HG03139 (cell line): ENCODE data around the gene RANBP3.
A peak's percentile ranks its signal among the peaks of the same experiment; 100 is the strongest.
"Not testable (repeated sequence)": the region's sequence is repeated elsewhere in the genome, so short reads cannot be mapped to it uniquely, and the experiment has no call there.

Experiments used
- ATAC-seq: cut with Tn5 transposase; IDR thresholded peaks from one replicate; pipeline ENCODE4 v1.9.1; 2021; ENCODE audit not compliant: unreplicated experiment

Gene RANBP3

GRCh38 chr19:5987077-5987818 is 9.3 kb upstream of the RANBP3 start:
- no peak for ATAC-seq

GRCh38 chr19:5985837-5986236 is 7.9 kb upstream of the RANBP3 start:
- not testable (repeated sequence) for ATAC-seq

DNA sequence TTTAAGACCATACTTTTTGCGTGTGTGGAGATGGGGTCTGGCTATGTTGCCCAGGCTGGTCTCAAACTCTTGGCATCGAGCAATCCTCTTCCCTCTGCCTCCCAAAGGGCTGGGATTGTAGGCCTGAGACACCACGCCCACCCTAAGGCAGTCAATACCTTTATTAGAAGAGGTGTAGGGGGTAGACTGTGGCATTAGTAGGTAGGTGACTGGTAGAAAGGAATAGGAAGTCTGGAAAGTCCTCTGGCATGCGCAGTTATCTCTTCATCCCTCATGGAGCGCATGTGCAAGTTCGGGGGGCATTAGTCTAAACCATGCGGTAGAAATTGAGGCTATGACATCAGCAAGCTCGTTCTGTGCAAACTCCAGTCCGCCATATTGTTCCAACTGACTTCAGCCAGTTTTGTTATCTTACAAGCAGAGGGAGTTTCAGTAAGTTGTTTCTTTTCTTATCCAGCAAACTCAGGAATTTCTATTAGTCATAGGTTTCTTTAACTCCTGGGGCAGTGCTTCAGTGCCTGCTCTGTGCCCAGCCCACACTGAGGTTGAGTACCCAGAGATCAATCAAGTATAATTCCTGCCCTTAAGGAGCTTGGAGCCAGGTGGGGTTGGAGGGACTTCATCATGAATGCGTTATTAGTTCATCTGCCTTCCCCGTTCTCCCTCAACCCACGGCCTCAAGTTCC is 7.3 kb upstream of the RANBP3 start:
- no peak for ATAC-seq

DNA sequence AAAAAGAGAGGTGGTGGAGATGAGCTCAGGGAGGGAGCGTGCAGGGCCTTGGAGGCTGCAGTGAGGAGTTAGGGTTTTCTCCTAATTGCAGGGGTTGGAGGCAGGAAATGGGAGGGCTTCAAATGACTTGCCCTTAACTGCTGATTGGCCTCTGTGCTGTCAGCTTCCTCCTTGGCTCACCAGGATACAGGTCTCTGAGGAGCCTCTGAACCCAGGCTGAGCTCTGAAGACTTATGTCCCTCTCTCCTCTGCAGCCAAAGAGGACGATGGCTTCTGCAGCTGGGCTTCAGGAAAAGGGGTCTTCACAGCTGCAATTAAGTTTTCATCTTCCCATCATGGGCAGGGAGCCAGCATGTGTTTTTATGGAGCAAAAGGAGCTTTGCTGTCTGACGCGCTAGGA is 6.7 kb upstream of the RANBP3 start:
- no peak for ATAC-seq

DNA sequence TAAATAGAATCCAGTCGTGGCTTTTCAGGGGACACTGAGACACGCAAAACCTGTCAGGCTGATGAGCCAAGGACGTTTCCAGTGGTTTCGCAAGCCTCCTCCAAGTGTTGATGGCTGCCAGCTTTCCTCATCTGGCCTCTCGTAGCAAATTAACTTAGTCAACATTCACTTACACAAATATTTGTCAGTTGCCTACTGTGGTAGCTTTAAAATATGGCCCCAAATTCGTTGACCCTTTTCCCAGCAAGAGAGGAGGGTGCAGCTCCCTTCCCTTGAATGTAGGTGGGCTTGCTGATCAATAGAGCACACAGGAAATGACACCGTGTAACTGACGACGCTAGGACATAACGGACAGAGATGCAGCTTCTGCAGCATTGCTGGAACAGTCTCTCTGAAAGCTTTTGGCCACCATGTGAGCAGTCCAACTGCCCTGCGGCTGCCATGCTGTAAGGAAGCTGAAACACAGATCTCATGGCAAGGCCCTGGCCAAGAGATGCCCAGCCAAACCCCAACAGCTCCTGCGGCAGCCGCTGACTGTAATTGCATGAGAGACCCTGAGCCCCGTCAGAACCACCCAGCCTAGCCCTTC is 5.5 kb upstream of the RANBP3 start:
- ATAC-seq = no peak

DNA sequence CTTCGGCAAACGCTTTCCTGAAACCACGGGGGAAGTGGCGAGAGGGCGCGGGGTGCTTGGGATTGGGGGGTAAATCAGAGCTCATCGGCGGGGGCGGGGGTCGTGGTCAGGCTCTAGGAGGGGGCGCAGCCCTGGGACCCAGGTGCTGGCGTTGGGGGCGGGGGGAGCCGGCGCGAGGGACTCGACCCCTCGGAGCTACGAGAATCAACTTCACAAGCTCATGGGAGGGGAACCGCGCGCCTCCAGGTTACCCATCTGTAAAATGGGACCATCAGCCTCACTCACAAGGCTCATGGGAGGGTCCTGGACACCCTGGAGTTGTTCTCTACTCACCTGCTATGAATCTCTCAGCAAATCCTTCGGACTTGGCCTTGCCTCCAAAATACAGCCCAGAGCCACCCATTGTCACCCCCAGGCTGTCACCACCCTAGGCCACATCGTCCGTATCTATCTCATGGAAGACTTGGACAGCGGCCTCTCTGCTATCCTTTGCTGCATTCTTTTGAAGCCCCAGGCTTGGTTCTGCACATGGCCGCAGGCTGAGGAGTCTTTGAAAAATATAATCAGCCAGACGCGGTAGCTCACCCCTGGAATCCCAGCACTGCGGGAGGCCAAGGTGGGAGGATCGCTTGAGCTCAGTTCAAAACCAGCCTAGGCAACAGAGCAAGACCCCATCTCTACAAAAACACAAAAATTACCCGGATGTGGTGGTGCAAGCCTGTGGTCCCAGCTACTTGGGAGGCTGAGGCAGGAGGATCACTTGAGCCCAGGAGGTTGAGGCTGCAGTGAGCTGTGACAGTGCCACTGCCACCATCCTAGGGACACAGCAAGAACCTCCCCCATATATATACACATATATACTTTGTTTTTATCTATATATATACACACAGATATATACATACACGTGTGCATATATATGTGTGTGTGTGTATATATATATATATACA is 939 bp upstream of the RANBP3 start:
- no peak for ATAC-seq

DNA sequence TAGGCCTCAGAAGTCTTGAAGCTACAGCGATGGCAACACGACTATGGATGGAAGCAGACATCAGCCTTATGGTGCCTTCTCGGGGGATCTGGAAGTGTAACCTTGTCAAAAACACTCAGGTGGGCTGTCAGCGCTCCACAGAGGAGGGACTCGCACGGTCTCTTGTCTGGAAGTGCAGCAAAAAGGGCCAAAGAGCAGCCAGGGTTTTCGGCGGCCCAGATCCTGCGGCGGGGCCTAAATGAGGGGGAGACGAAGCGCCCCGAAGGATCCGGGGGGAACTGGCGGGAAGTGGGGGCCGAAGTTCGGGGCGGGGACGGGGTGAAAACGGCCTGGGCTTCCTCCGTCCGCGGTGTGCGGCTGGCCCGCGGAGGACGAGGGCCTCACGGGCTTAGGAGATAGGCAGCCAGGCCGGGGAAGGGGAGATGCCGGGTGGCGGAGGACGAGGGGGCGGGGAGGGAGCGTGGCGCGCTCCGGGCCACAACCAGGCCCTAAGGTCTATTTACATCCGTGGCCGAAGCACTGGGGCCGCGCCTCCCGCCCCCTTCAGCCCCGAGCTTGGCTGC is 637 bp downstream of the RANBP3 start:
- ATAC-seq = peak; percentile 14

GRCh38 chr19:5976768-5977167 is 1.2 kb downstream of the RANBP3 start:
- ATAC-seq = no peak

DNA sequence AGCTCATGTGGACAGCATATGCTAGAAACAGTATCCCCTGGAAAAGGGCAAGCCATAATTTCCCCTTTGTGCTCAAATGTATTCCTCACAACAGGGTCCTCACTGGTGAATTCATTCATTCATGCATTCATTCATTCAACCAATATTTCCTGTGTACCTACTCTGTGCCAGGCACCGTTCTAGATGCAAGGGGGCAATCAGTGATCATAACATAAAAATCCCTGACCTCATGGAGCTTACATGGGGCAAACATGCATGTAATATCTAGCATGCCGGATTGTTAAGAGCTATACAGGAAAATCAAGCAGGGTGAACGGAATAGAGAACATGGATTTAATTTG is 2.6 kb downstream of the RANBP3 start:
- ATAC-seq = no peak

DNA sequence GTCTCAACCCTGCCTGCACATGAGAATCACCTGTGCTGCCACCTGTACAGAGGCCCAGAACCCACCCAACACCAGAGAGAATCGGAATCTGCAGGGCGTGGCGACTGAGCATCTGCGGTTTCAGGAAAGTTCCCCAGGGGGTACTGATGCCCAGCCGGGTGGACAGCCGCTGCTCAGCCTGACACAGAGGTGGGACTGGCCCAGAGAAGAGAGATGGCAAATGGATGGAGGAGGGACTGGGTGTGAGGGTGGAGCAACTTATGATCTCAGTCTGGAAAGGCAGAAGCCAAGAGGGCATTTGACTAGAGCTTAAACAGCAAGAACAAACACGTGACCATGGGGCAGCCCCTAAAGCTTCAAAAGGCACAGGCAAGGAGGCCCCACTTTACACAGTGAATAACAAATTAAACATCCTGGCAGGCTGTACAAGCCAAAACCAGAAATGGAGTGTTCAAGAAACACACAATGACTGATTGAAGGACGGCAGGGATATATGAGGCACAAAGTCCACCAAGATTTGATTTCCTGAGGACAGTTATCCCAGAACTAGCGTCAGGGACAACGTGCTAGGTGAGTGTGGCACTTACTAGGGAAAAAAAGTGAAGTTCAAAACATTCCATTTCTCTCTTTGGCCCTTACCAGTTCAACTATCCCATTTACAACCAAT is 3.1 kb downstream of the RANBP3 start:
- ATAC-seq = no peak

GRCh38 chr19:5973867-5974635 is 3.9 kb downstream of the RANBP3 start:
- no peak for ATAC-seq

DNA sequence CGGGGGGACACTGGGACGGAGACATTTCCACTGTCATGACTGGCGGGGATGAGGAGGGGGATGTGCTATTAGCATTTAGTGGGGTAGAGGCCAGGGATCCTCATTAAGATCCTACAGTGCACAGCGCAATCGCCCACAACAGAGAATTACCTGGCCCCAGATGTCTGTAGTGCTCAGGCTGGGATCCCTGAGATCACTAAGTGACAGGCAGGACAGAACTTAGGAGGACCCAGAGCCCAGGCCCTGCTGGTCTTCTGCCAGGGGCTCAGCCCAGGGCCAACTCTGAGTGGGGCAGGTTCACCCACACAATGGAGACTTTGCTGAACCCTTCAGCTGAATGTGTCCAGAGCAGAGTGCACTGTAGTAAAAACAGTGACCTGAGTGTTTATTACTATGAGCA is 4.6 kb downstream of the RANBP3 start:
- no peak for ATAC-seq

DNA sequence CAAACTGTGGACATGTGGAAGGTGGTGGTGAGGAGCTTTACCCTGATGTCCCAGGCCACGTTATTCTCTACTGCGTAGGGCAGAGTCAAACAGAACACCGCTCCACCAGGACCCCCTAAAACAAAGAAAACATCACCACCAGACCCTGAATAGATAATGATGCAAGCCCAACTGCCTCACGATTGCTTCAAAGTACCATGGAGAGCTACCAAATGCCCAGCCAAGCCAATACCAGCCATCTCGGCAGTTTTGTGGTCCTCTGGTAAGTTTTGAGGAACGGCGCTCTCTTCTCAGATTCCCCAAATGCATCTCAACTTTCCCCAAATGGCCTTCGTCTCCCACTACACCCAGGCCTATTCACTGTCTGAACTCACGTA is 5.6 kb downstream of the RANBP3 start:
- no peak for ATAC-seq

DNA sequence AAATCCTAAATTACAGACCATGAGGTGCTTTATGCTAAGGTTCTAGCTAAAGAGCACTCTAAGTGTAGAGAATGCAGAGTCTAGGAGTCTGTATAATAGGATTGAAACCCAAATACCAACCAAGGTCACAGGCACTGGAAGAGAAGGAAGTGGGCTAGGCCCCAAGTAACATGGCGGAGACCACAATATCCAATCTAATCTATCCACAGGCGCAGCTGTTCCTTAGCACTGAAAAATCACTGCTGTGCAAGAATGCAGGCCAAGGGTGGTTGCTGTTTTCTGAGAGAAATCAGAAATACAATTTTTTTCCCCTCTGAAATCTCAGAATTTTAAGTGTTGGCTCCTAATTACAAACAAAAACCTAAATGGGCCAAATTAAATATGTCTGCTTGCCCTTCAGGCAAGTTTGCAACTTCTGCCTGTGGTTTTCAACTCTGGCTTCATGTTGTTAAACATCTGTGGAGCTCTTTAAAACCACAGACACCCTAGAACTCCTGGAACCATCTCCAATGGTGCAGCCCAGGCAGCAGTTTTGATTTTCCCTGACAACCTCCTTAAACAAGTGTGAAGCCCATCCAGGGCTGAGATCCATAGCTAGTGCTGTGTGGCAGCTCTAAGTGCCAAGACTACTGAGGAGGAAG is 6.1 kb downstream of the RANBP3 start:
- no peak for ATAC-seq

- ATAC-seq = no peak
Observed at GRCh38 chr19:5969476-5969875, 8.5 kb downstream of the RANBP3 start.

DNA sequence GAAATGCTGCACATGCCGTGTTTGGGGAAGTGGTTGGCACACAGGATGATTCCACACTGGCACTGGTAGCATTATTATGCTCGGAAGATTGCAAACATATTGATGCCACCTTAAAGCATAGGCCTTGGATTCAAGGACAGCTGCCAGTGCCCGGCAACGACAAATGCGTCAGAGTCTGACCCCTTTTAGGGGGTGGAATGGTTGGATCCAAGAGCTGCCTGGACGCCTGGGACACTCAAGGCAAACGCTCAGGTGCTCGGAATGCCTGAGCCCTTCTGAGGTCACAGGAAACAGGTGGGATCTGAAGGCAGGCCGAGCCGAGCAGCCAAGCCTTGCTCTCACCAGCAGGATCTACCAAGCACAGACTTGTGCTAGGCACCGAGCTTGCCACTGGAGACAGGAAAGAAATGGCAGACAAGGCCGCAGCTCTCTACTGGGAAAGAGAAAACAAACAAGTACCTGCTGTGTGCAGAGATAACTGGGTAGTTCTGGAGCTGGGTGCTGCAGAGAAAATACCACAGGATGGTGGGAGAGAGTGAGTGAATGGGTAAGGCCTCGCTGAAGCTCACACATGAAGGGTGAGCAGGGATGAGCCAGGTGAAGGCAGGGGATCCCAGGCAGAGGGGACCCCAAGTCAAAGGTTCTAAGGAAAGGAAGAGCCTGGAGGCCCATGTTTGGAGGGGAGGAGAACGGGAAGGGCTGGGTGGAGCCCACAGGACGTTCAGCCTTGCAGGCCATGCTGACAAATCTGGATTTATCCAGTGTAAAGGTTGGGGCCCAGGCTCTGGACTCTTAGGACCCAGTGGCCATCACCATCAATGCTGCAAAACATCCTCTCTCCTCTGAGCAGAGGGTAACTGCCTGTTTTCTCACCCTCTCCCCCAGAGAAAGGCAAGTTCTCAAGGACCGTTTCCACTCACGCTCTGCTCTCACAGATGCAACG is 9.2 kb downstream of the RANBP3 start:
- no peak for ATAC-seq

GRCh38 chr19:5967994-5968430 is 9.9 kb downstream of the RANBP3 start:
- ATAC-seq = no peak

DNA sequence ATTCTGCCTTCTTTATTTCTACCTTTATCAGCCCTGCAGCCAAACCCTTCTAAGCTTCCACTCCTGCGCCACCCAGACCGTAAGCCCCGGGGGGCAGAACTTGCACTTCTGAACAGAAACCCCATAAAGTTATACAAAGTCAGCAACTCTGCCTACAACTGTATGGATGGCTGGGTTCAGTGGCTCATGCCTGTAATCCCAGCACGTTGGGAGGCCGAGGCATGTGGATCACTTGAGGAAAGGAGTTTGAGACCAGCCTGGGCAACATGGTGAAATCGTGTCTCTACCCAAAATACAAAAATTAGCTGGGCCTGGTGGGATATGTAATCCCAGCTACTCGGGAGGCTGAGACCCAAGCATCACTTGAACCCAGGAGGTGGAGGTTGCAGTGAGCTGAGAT is 10.4 kb downstream of the RANBP3 start:
- ATAC-seq = no peak
